DOHH2 (cell line): ENCODE results near the gene S1PR1.

Experiments used
- H3F3A ChIP-seq: fragments of 200-600 bp; sonication (generic), shearing (Covaris generic); 2 replicates; pipeline ENCODE4 v1.6.0; 2016; ENCODE audit warnings: antibody characterized with exemption, mild to moderate bottlenecking; ENCODE audit not compliant: control insufficient read depth, insufficient read depth
- H3K27ac ChIP-seq: fragments of 200-600 bp; sonication (generic); 2 replicates; pipeline ENCODE4 v1.5.1; 2014; ENCODE audit warnings: low read depth, mild to moderate bottlenecking, low read length, moderate library complexity
- H3K27me3 ChIP-seq: fragments of 200-600 bp; sonication (generic); 2 replicates; pipeline ENCODE4 v1.6.1; 2014; ENCODE audit warnings: mild to moderate bottlenecking, low read length, mixed read lengths; ENCODE audit not compliant: control insufficient read depth
- H3K36me3 ChIP-seq: fragments of 200-600 bp; sonication (generic); 2 replicates; pipeline ENCODE4 v1.6.1; 2014; ENCODE audit warnings: mild to moderate bottlenecking, low read length, moderate library complexity, mixed read lengths; ENCODE audit not compliant: control insufficient read depth
- H3K4me1 ChIP-seq: fragments of 200-600 bp; sonication (generic); 2 replicates; pipeline ENCODE4 v1.6.1; 2014; ENCODE audit warnings: mild to moderate bottlenecking, low read length, mixed read lengths; ENCODE audit not compliant: control insufficient read depth
- H3K4me2 ChIP-seq: fragments of 200-600 bp; sonication (generic); 2 replicates; pipeline ENCODE4 v1.6.0; 2014; ENCODE audit warnings: mild to moderate bottlenecking, low read length, moderate library complexity
- H3K4me3 ChIP-seq: fragments of 200-600 bp; sonication (generic); 2 replicates; pipeline ENCODE4 v1.5.1; 2014; ENCODE audit warnings: mild to moderate bottlenecking, low read length, mixed read lengths
- H3K79me2 ChIP-seq: fragments of 200-600 bp; sonication (generic); 2 replicates; pipeline ENCODE4 v1.6.1; 2014; ENCODE audit warnings: mild to moderate bottlenecking, low read length, mixed read lengths; ENCODE audit not compliant: control insufficient read depth
- H3K9me2 ChIP-seq: fragments of 200-600 bp; sonication (generic); replicated peaks from 2 replicates; pipeline ENCODE4 v1.6.1; 2014; ENCODE audit warnings: mild to moderate bottlenecking, low read length, mixed read lengths; ENCODE audit not compliant: control insufficient read depth
- H3K9me3 ChIP-seq: fragments of 200-600 bp; sonication (generic); 2 replicates; pipeline ENCODE4 v1.6.1; 2014; ENCODE audit warnings: antibody characterized with exemption, low read length, mixed read lengths; ENCODE audit not compliant: control insufficient read depth, insufficient read depth
- H4K20me1 ChIP-seq: fragments of 200-600 bp; sonication (generic); 2 replicates; pipeline ENCODE4 v1.6.0; 2014; ENCODE audit warnings: low read depth, mild to moderate bottlenecking, antibody characterized with exemption, low read length, moderate library complexity; ENCODE audit not compliant: control insufficient read depth, insufficient read depth
- CTCF ChIP-seq: fragments of 200-600 bp; sonication (generic); IDR thresholded peaks from one replicate; pipeline ENCODE4 v1.5.1; 2014; ENCODE audit warnings: antibody characterized with exemption, mild to moderate bottlenecking, low read depth, low read length; ENCODE audit not compliant: poor library complexity, severe bottlenecking
- EZH2phosphoT487 ChIP-seq: fragments of 200-600 bp; sonication (generic); IDR thresholded peaks from 2 replicates; pipeline ENCODE4 v1.6.1; 2017; ENCODE audit warnings: borderline replicate concordance, mild to moderate bottlenecking, antibody characterized with exemption, low read length, moderate library complexity, mixed read lengths

Gene S1PR1

GRCh38 chr1:101237229-101237837, 514 bp downstream of the S1PR1 start:
- H3K4me1 ChIP-seq: peaks cover 52% of the 10 kb centered on the region
- peak overlapping the region; percentile 86 for H3K4me2 ChIP-seq
- H3K79me2 ChIP-seq: no peaks in the 10 kb centered on the region
- TF ChIP-seq CTCF (no peak), EZH2phosphoT487 (peak; percentile 73; the same call in 1 of the 2 replicates)
- H3K9me2 ChIP-seq: no peaks in the 10 kb centered on the region
- H3K36me3 ChIP-seq: no peaks in the 10 kb centered on the region
- H3F3A ChIP-seq: peaks cover 8% of the 10 kb centered on the region; the same call in 1 of the 2 replicates
- no peaks in the 10 kb centered on the region for H3K9me3 ChIP-seq
- no peak overlapping the region for H3K27ac ChIP-seq
- H3K27me3 ChIP-seq: peaks cover 42% of the 10 kb centered on the region
- H4K20me1 ChIP-seq: no peaks in the 10 kb centered on the region
- H3K4me3 ChIP-seq: peak overlapping the region; percentile 74

GRCh38 chr1:101238031-101238628, 1.3 kb downstream of the S1PR1 start:
- no peak overlapping the region for H3K27ac ChIP-seq
- H3K9me3 ChIP-seq: no peaks in the 10 kb centered on the region
- no peaks in the 10 kb centered on the region for H3K9me2 ChIP-seq
- H3K4me1 ChIP-seq: peaks cover 56% of the 10 kb centered on the region
- H3K27me3 ChIP-seq: peaks cover 38% of the 10 kb centered on the region
- H3K79me2 ChIP-seq: no peaks in the 10 kb centered on the region
- H3K4me3 ChIP-seq: peak overlapping the region; percentile 51
- peaks cover 8% of the 10 kb centered on the region; the same call in 1 of the 2 replicates for H3F3A ChIP-seq
- H3K4me2 ChIP-seq: peak overlapping the region; percentile 83
- no peaks in the 10 kb centered on the region for H3K36me3 ChIP-seq
- H4K20me1 ChIP-seq: no peaks in the 10 kb centered on the region
- TF ChIP-seq EZH2phosphoT487 (no peak), CTCF (no peak)

- Histone ChIP-seq H3K9me3 (no peaks in the 10 kb centered on the region), H3K27ac (no peak overlapping the region), H3K36me3 (no peaks in the 10 kb centered on the region), H3K4me1 (peaks cover 61% of the 10 kb centered on the region), H3K79me2 (no peaks in the 10 kb centered on the region), H4K20me1 (no peaks in the 10 kb centered on the region), H3K27me3 (peaks cover 37% of the 10 kb centered on the region), H3K4me2 (peak overlapping the region; percentile 83), H3F3A (peaks cover 8% of the 10 kb centered on the region; the same call in 1 of the 2 replicates), H3K4me3 (peak overlapping the region; percentile 51), H3K9me2 (no peaks in the 10 kb centered on the region)
- TF ChIP-seq EZH2phosphoT487 (no peak), CTCF (peak; percentile 98)
Observed at GRCh38 chr1:101238681-101239094, 1.9 kb downstream of the S1PR1 start.
